K562 (cell line): ENCODE results near the gene PDE8B. TPM values are rescaled to one million over a fixed set of nuclear protein-coding genes. Genes with fewer than 3 reads are reported as not detected.
A peak's percentile ranks its signal among the peaks of the same experiment; 100 is the strongest.

Experiments used
- ATAC-seq: fragments of 200-7000 bp; cut with Tn5 transposase; 3 replicates; pipeline ENCODE4 v1.9.1; 2020; ENCODE audit warnings: moderate library complexity
- BruUV-seq: library from RNA; stranded (reverse); fragments of 400-500 nt; replicated peaks from 2 replicates; lab custom pipeline; 2021; lab: Mats Ljungman, UMichigan
- CTCF ChIA-PET: fragments of 300-600 bp; formaldehyde crosslinking; extraction: SDS; loops from one replicate; lab custom pipeline; 2021; ENCODE audit warnings: low intra/inter-chr PET ratio; lab: Yijun Ruan, JAX
- POLR2A ChIA-PET: fragments of 300-600, 350-650 bp; sonication (Branson Sonifier 250); formaldehyde crosslinking; extraction: SDS; loops from one replicate; lab custom pipeline; 2021; ENCODE audit warnings: antibody characterized with exemption, inconsistent platforms; lab: Yijun Ruan, JAX
- DNase-seq, 4 experiments: peaks; one replicate each; pipeline versions ENCODE4 v3.0.0 to v3.0.0-alpha.2; 2011 to 2018; ENCODE audit warnings: low spot score in 3 of 4, mixed read lengths in 3 of 4; ENCODE audit errors: extremely low read depth in 1 of 4
- FAIRE-seq: peaks from 2 replicates; lab custom pipeline; 2011; peaks lifted over from hg19 to GRCh38; lab: Jason Lieb, UNC
- H2AFZ ChIP-seq: 2 replicates; pipeline ENCODE4 v1.6.0; 2011; ENCODE audit warnings: low read depth, low read length, control low read depth, inconsistent platforms
- H3K27ac ChIP-seq: fragments of 200-600 bp; 3 replicates; pipeline ENCODE4 v1.8.0; 2011; ENCODE audit warnings: low read depth, mild to moderate bottlenecking, control low read depth, inconsistent platforms, low read length, moderate library complexity, mixed read lengths; ENCODE audit errors: extremely low read depth
- H3K27me3 ChIP-seq, 2 experiments: fragments of 300-600 bp in 1 of 2; 2 replicates in 1 of 2; 3 replicates in 1 of 2; pipeline versions ENCODE4 v1.6.0 to v1.8.0; 2011; ENCODE audit warnings: inconsistent platforms in 2 of 2, low read length in 2 of 2, mild to moderate bottlenecking in 1 of 2, mixed read lengths in 1 of 2, moderate library complexity in 1 of 2; ENCODE audit not compliant: control insufficient read depth in 2 of 2, insufficient read depth in 2 of 2
- H3K36me3 ChIP-seq: fragments of 300-600 bp; 3 replicates; pipeline ENCODE4 v1.8.0; 2011; ENCODE audit warnings: mild to moderate bottlenecking, low read length, inconsistent platforms; ENCODE audit not compliant: control insufficient read depth, insufficient read depth
- H3K4me1 ChIP-seq, 2 experiments: fragments of 200-600 bp in 1 of 2; replicated peaks in 1 of 2; 2 replicates in 1 of 2; 3 replicates in 1 of 2; pipeline versions ENCODE4 v1.5.1 to v1.8.0; 2011; ENCODE audit warnings: inconsistent platforms in 2 of 2, low read length in 2 of 2, mild to moderate bottlenecking in 1 of 2, mixed read lengths in 1 of 2, moderate library complexity in 1 of 2; ENCODE audit not compliant: control insufficient read depth in 2 of 2, insufficient read depth in 2 of 2
- H3K4me2 ChIP-seq: 2 replicates; pipeline ENCODE4 v1.6.1; 2011; ENCODE audit warnings: low read length, control low read depth, inconsistent platforms, mixed read lengths; ENCODE audit not compliant: insufficient read depth
- H3K4me3 ChIP-seq: fragments of 200-600 bp; sonication (generic), shearing (Covaris generic); 2 replicates; pipeline ENCODE4 v1.5.1; 2016; ENCODE audit warnings: control low read depth, inconsistent platforms
- H3K79me2 ChIP-seq: fragments of 200-600 bp; 3 replicates; pipeline ENCODE4 v1.8.0; 2011; ENCODE audit warnings: low read length, inconsistent platforms; ENCODE audit not compliant: control insufficient read depth, insufficient read depth
- H3K9ac ChIP-seq, 2 experiments: 2 replicates each; pipeline versions ENCODE4 v1.6.0 to v1.6.1; 2011; ENCODE audit warnings: low read depth in 2 of 2, low read length in 2 of 2, control low read depth in 1 of 2, inconsistent platforms in 1 of 2, mild to moderate bottlenecking in 1 of 2, mixed read lengths in 1 of 2; ENCODE audit not compliant: insufficient read depth in 1 of 2
- H3K9me1 ChIP-seq: one replicate; pipeline ENCODE4 v1.6.0; 2011; ENCODE audit warnings: inconsistent platforms, mild to moderate bottlenecking, low read length, moderate library complexity; ENCODE audit not compliant: control insufficient read depth, insufficient read depth
- H3K9me3 ChIP-seq: replicated peaks from 2 replicates; pipeline ENCODE4 v1.5.1; 2011; ENCODE audit warnings: low read depth, low read length, inconsistent platforms; ENCODE audit not compliant: control insufficient read depth, insufficient read depth
- H4K20me1 ChIP-seq: replicated peaks from 2 replicates; pipeline ENCODE4 v1.6.1; 2011; ENCODE audit warnings: low read length, inconsistent platforms, mixed read lengths; ENCODE audit not compliant: control insufficient read depth, insufficient read depth
- CBFA2T2 ChIP-seq: fragments of 450-650 bp; conservative IDR thresholded peaks from 2 replicates; pipeline ENCODE4 v1.6.1; 2017; ENCODE audit warnings: mild to moderate bottlenecking
- NCOA6 ChIP-seq: fragments of 450-650 bp; IDR thresholded peaks from 2 replicates; pipeline ENCODE4 v1.6.1; 2017; ENCODE audit warnings: mild to moderate bottlenecking
- NFYB ChIP-seq: IDR thresholded peaks from 2 replicates; pipeline ENCODE4 v1.6.1; 2011; ENCODE audit warnings: mild to moderate bottlenecking, moderate library complexity; ENCODE audit not compliant: insufficient read length; ENCODE audit errors: extremely low read depth
- RAD51 ChIP-seq: fragments of 450-650 bp; IDR thresholded peaks from 2 replicates; pipeline ENCODE4 v1.7.1; 2016; ENCODE audit warnings: low read depth, mild to moderate bottlenecking, borderline replicate concordance
- SIN3B ChIP-seq: fragments of 450-650 bp; IDR thresholded peaks from 2 replicates; pipeline ENCODE4 v1.6.1; 2017; ENCODE audit warnings: low read depth, mild to moderate bottlenecking, moderate library complexity
- TFE3 ChIP-seq: fragments of 450-650 bp; formaldehyde crosslinking; IDR thresholded peaks from 2 replicates; pipeline ENCODE4 v1.4.0; 2020; ENCODE audit warnings: mild to moderate bottlenecking, mixed read lengths
- TOE1 ChIP-seq, 2 experiments: fragments of 450-650 bp in 1 of 2; sonication (generic) in 1 of 2; formaldehyde crosslinking in 1 of 2; IDR thresholded peaks; 2 replicates each; pipeline versions ENCODE4 v1.7.1 to v1.8.0; 2016 to 2022; ENCODE audit warnings: borderline replicate concordance in 2 of 2, mild to moderate bottlenecking in 2 of 2, antibody characterized with exemption in 1 of 2, inconsistent platforms in 1 of 2, low read depth in 1 of 2, missing genetic modification reagents in 1 of 2, moderate library complexity in 1 of 2
- USF2 ChIP-seq: sonication (generic); formaldehyde crosslinking; IDR thresholded peaks from 2 replicates; pipeline ENCODE4 v1.5.0; 2020; ENCODE audit warnings: missing genetic modification reagents
- ZNF512 ChIP-seq: IDR thresholded peaks from 2 replicates; pipeline ENCODE4 v1.6.1; 2016; ENCODE audit warnings: missing genetic modification characterization, missing compliant biosample characterization
- WGBS: fragments of 100-300 bp; shearing (Covaris generic); methylation state at CpG from one replicate; pipeline ENCODE4 v1.1.6; 2016; ENCODE audit warnings: low coverage, mixed read lengths; ENCODE audit not compliant: insufficient coverage; ENCODE audit errors: missing lambda C conversion rate; 5-methylcytosine and 5-hydroxymethylcytosine counted together
- in situ Hi-C: fragments of 300-500 bp; cut with MboI; formaldehyde crosslinking; loops from 4 replicates; pipeline ENCODE4 v1.15.0; 2018; ENCODE audit warnings: inconsistent platforms, mixed read lengths
- intact Hi-C: fragments of 100-400 bp; cut with micrococcal nuclease; formaldehyde crosslinking; loops from 2 replicates; pipeline ENCODE4 v1.14.2; 2022
- polyA plus RNA-seq, 8 experiments: library from polyadenylated mRNA; depleted of rRNA in 4 of 8; stranded (reverse) in 5 of 8; unstranded in 3 of 8; fragments of >200 nt; fragmentation: Nextera tagmentation in 2 of 8; fragmentation: Illumina TruSeq in 1 of 8; extraction: Ambion mirVana in 2 of 8; extraction: Trizol in 1 of 8; gene quantifications; 2 replicates each; pipeline versions ENCODE4 v1.2.1 to v1.2.3, GENCODE V29; 2011 to 2014; ENCODE audit warnings: inconsistent platforms in 1 of 8, missing spikeins in 1 of 8
- total RNA-seq, 7 experiments: library from RNA; depleted of rRNA in 6 of 7; stranded (reverse); fragments of >200 nt in 6 of 7; fragmentation: Illumina TruSeq in 2 of 7; extraction: Trizol in 2 of 7; gene quantifications; 2 replicates each; pipeline versions ENCODE4 v1.2.1 to v1.2.3, GENCODE V29; 2011 to 2021; ENCODE audit warnings: low replicate concordance in 1 of 7

PDE8B gene
- total and polyA plus RNA-seq, 9 of the 15 experiments (the other 6 are each of a cell fraction or from before 2014, with no cell fraction given) = 0.15 to 0.28 TPM; not detected in 7

GRCh38 chr5:77295863-77296378, 85.4 kb downstream of the PDE8B start:
- DNase-seq (peak in 1 of 4 experiments; percentile 20), FAIRE-seq (no peak), ATAC-seq (no peak)
- Histone ChIP-seq H2AFZ (no peak overlapping the region), H3K4me3 (no peak overlapping the region), H3K9ac (no peak overlapping the region), H3K4me2 (no peak overlapping the region), H3K9me3 (no peaks in the 10 kb centered on the region), H3K27ac (no peak overlapping the region), H4K20me1 (no peaks in the 10 kb centered on the region), H3K36me3 (no peaks in the 10 kb centered on the region), H3K9me1 (no peaks in the 10 kb centered on the region), H3K4me1 (no peaks in the 10 kb centered on the region), H3K79me2 (no peaks in the 10 kb centered on the region), H3K27me3 (peaks cover 4 to 7% of the 10 kb centered on the region in 2 experiments; a peak in 2 of 5 replicates)
- intact Hi-C loops = no loop called here
- in situ Hi-C loops = no loop called here
- ChIA-PET POLR2A (interaction anchor here (0.8 to 0.9 kb wide), 2 partner anchors 9 to 18 kb away, joined by 3 read pairs; no protein-coding TSS in a partner anchor), CTCF (interaction anchor here (0.7 kb wide), 1 partner anchor 716 kb away, joined by 4 read pairs; no protein-coding TSS in a partner anchor)
- no TSS peak for BruUV-seq
- TF ChIP-seq TOE1 (IDR thresholded peaks at IDR 0.05; ENCODE audit: borderline replicate concordance) (peak; percentile 89), TOE1 (CRISPR knock-in tag; IDR thresholded peaks at IDR 0.05; ENCODE audit: borderline replicate concordance, low read depth) (no peak), TFE3 (CRISPR knock-in tag) (peak; percentile 93), NCOA6 (no peak), ZNF512 (tag) (peak; percentile 69), USF2 (CRISPR knock-in tag) (peak; percentile 19; the same call in 1 of the 2 replicates), NFYB (peak; percentile 47), RAD51 (peak; percentile 92), SIN3B (no peak), CBFA2T2 (peak; percentile 71)
- 4% methylated on average over 4 of the region's 4 CpGs for WGBS
